ENCODE results near the gene PHF23.
A peak's percentile ranks its signal among the peaks of the same experiment; 100 is the strongest.
"Not testable (repeated sequence)": the region's sequence is repeated elsewhere in the genome, so short reads cannot be mapped to it uniquely, and the experiment has no call there.

Gene PHF23

DNA sequence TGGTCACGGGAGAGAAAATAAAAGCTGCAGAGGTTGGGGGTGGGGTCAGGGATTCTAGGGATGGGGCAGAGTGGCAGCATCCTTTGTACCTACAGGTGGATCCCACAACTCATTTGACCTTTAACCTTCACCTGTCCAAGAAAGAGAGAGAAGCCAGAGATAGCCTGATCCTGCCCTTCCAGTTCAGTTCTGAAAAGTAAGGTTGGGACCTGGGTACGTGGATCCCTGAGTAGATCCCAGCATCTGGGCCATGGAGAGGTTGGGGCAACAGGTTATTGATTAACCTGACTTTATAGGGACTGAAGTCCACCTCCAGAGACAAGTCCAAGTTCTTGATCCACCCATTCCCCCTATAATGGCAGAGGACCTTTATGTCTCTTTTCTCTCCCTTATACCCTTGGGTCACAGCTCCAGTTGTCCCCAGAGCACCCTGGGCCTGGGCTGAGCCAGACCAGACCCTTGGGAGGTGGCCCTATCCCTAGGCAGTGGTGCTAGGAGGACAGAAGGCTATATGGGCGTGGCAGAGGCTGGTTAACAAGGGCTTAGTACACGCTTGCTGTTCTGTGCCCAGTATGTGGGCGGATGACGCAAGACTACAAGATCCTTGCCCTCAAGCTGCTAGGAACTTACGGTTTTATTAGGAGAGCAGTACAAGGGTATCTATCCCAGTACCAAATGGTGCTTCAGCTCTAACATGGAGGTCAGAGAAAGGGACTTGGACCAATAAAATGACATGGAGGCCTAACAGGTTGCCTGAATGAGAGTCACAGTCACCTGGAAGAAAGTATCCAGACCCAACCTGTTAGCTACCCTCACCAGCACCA is 19.7 kb upstream of the PHF23 start:
- DNase-seq (ENCODE audit: low spot score) = no peak

DNA sequence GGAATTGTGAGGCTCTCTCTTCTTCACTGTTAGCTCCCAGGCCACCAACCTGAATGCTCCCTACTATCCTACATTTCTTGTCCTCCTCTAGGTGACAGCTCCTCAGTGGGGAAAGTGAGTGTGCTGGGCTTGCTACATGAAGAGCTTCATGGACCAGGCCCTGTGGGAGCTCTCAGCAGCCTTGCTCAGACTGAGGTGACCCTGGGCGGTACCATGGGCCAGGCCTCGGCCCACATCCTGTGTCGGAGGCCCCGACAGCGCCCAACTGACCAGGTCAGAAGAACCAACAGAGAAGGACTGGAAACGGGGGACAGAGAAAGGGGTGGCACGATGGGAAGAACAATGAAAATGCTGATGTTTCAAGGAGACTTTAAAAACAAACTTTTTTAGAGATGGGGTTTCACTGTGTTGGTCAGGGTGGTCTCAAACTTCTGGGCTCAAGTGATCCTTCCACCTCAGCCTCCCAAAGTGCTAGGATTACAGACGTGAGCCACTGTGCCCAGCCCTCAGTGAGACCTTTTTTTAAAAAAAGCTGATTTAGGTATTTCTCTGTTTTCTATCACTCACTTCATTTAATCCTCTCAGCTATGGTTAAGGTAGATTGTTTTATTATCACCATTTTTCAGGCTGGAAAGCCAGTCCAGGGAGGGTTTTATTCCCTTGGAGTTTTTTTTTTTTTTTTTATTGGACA is 17.7 kb upstream of the PHF23 start:
- no peak for DNase-seq (ENCODE audit: low spot score)

DNA sequence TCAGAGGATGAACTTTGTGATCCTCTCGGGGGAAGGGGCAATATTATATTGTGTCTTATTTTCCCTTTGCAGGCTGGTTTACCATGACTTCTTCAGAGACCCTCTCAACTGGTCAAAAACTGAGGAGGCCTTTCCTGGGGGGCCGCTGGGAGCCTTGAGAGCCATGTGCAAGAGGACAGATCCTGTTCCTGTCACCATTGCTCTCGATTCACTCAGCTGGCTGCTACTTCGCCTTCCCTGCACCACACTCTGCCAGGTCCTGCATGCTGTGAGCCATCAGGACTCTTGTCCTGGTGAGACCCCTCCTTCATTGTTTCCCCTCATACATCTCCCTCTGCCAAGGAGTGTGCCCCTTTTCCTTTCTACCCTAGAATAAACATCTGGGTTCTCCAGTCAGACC is 15.3 kb upstream of the PHF23 start:
- DNase-seq (ENCODE audit: low spot score) = no peak

DNA sequence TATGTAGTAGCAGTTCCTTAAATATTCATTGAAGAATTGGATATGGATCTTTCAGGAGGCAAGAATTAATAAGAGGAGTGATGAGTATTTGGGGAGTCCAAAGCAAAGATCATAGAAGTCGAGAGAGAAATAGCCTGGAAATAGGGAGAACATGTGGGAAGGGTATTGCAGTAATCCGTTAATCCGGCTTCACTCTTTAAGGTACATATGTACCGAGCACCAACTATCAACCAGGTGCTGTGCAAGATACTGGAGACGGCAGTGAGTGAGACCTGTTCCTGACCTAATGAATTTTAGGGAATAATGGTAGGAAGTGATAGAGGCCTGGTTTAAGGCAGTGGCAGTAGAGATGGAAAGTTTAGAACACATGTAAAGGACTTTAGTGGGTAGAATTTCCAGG is 13.8 kb upstream of the PHF23 start:
- no peak for DNase-seq (ENCODE audit: low spot score)

DNA sequence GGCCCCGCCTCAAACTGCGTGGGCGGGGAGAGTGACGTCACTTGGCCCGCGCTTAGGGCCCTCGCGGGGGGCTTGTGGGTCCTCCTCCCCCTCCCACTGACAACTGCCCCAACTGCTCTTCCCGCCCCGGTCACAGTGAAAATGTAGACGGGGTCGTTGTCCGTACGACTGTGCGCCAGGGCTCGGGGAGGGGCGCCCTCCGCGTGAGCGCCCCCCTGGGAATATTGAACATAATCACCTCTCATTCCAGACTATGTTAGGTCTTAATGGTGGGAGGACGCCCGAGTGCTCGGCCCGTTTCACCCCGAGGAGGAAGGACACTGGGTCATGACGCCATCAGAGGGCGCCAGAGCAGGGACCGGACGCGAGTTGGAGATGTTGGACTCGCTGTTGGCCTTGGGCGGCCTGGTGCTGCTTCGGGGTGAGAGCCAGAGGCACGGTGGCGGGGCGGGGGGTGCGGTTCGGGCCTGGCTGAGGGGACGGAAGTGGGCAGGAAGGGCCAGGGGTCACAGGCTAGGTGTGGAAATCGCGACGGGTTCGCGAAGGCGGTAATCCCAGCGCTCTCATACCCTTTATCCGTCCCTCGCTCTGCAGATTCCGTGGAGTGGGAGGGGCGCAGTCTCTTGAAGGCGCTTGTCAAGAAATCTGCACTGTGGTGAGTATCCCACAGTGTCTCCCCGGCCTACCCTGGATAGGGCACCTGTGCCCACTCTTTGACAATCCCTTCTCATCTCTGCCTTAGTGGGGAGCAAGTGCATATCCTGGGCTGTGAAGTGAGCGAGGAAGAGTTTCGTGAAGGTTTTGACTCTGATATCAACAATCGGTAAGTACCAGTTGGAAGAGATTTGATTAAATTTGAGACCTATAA is 13.2 kb upstream of the PHF23 start, which contains the start of gene ELP5:
Gene ELP5 (plus strand): TSS at position 40 of the 868 bp plus-strand sequence. CDS start 336 bp downstream, at position 376.
- peak; percentile 85 for DNase-seq (ENCODE audit: low spot score)

DNA sequence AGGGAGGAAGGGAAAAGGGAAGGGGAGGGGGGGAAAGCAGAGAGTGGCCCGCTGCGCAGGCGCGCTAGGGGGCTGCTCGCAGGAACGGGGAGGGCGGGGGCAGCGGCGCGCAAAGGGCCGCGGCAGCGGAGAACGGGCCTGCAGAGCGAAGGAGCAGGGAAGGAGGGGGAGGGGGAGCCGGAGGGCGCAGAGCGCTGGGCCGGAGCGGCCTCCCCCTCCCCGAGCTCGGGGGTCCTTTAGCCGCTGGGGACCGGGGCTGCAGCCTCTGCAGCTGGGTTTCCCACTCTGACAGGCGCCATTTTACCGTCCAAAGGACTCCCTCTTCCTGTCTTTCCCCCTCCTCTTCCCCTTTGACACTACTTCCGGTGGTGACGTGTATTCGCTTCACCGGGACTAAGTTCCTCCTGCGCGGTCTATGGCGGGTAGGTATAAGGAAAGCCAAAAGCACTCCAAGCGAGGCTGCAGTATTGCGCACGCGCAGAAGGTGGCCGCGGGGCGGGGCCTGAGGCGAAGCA is 12.5 kb upstream of the PHF23 start, which contains the start of gene CTDNEP1:
Gene CTDNEP1 (minus strand): TSS at position 74 of the 515 bp plus-strand sequence. CDS start 438 bp downstream, outside the sequence.
- peak; percentile 90 for DNase-seq (ENCODE audit: low spot score)

DNA sequence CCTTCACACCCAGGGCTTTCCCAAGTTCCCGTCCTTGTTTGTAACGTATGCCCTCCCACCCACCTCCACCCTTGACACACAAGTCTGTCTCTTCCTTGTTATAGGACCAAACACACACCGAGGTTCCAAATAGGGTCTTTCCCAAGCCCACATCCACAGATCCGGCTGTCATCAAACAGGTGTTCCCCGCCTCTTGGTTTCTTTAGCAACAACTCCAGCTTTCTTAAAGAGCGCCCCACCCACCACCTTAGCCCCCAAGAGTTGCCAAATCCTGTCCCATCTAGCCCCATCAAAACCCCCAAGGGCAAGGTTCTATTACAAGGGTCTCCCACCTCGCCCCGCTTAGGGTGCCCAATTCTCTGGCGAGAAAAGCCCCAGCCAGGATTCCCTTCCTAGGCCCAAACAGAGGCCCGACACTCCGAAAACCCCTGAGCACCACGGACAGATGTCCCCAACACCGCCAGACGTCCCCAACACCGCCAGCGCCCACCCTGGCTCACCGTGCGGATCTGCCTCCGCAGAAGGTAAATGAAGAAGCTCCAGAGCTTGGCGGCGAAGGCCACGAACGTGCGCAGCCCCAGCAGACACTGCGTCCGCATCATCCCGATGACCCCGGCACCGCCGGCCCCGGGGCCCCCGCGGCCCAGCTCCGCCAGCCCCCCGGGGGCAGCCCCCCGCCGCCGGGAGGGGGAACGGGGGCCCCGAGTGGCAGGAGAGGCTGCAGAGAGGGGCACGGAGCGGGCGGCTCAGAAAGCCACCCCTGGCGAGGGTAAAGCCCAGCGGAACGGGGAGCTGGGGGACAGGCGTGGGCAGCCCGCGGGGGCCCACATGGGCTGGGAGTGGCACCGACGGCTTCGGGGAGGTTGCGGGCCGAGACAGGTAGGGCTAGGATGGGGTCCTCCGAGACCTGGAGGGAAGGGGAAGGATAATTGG is 11.7 kb upstream of the PHF23 start:
- DNase-seq (ENCODE audit: low spot score) = no peak

DNA sequence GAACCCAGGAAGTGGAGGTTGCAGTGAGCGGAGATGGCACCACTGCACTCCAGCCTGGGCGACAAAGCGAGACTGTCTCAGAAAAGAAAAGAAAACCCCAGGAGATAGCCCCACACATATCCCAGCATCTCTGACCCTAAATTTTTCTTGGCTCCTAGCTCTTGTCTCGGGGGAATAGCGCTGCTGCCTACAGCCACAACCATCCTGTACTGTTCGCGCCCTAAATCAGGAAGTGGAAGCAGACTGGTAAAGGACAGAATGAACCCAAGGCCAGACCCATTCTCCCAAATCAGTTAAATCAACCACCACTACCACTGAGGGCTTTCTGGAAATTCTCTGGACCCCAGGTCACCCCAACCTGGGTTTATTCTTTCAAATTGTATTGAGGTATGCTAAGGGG is 10.6 kb upstream of the PHF23 start:
- DNase-seq (ENCODE audit: low spot score) = no peak

DNA sequence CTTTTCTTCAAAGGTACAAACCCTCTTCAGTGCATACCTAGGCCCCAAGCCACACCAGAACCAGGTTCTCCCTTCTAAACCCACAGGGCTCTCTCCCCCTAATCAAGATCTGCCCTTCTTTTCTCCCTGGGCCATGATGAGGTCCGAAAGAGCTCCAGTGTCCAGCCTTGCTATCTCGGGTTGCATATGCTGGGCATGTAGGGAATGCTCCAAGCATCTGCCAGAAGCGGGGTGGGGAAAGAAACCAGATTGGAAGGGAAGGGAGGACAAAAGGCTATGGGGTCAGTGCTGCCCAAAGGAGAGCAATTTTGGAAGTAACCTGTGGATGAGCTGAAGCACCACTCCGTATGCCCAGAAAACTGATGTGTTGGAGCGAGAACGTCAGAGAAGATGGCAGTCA is 10.0 kb upstream of the PHF23 start:
- DNase-seq (ENCODE audit: low spot score) = no peak

DNA sequence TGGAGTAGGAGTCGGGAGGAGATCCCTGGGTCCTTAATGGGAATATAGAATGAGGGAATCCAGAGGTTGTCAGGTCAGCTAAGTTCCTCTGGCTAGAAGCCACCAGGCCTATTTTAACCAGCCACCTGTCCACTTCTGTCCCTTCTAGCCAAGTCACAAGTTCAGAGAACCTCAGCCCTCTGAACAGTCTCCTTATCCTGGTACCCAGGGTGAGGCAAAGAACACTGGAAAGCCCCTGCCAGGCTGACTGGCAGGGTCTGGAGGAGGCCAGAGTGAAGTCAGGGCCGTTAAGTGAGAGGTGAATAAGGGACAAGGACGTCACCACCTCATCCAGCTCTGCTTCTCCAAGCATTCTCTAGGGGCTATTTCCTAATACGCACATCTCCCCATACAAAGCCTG is 9.5 kb upstream of the PHF23 start:
- no peak for DNase-seq (ENCODE audit: low spot score)

DNA sequence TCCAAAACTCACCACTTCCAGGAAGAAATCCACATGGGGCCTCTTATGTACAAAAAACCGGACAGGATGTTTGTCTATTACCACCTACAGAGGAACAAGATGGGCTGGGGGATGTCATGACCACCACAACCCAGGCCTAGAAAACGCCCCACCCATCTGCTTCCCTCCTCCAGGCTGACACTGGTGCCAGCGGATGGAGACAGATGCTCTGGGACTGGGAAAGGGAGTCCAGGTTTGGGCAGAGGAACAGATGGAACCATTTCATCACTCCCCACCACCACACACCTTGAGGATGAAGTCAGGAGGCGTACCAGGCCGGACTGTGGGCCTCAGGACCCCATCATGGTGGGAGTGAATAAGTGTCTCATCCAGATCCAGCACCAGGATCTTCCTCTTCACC is 7.5 kb upstream of the PHF23 start:
- DNase-seq (ENCODE audit: low spot score) = no peak

DNA sequence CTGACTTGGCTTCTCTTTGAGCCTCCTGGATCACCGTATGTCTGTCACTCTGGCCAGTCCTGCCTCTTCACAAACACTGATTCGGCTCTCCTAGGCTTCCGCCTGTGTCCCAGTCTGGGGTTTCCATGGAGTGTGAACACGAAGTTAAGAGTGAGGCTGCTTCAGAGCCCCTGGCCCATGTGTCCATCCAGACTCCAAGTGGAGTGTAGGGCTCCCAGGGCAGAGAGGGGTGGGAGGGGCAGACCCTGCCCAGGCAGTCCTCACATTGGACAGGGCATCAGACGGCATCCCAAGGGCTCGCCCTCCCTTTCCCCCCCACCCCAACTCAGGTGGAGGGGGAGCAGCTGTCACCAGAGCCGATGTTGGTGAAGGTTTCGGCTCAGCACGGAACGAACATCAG is 4.6 kb upstream of the PHF23 start:
- DNase-seq (ENCODE audit: low spot score) = not testable (repeated sequence)

DNA sequence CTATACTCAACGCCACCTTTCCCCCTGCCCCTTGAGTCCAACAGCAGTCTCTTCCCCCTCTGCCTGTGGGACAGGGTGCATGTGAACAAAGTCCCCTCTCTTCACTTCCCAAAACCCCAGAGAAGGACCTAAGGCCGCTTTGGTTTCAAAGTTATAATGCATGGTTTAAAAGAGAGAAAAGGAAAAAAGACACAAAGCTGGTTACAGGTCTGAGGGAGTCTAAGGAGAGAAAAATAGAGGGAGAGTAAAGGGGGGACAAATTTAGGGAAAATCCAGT is 4.1 kb upstream of the PHF23 start:
- DNase-seq (ENCODE audit: low spot score) = no peak

DNA sequence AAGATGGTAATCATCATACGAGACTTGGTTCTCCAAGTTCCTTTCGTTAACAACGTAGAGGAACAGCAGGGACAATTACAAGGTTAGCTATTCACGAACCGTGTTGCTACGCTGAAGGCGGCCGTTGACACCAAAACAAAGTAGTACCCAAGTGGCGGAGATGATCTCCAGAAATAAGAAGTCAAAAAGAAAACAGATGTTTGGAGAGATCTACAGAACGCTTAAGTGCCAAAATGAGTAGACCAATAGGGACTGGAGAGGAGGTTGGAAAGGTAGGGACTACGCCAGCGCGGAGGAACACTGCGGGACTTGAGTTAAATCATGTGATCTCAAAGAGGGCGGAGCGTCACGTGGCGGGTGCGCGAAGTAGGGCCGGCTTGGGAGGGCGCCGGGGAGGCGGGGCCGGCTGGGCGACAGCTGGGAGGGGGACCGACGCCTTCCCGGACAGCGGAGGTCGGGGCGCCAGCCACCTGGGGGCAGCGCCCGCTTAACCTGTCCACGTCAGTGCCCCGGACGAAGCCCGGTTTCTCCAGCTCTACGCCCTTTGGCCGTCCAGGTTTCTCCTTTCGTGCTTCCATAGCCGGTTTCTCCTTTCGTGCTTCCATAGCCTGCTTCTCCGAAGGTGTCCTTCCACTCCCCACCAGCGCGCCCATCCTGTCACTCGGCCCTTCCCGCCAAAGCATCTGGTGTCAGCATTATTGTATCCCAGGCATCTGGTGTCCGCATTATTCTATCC is 3.6 kb upstream of the PHF23 start:
- DNase-seq (ENCODE audit: low spot score) = peak; percentile 94

DNA sequence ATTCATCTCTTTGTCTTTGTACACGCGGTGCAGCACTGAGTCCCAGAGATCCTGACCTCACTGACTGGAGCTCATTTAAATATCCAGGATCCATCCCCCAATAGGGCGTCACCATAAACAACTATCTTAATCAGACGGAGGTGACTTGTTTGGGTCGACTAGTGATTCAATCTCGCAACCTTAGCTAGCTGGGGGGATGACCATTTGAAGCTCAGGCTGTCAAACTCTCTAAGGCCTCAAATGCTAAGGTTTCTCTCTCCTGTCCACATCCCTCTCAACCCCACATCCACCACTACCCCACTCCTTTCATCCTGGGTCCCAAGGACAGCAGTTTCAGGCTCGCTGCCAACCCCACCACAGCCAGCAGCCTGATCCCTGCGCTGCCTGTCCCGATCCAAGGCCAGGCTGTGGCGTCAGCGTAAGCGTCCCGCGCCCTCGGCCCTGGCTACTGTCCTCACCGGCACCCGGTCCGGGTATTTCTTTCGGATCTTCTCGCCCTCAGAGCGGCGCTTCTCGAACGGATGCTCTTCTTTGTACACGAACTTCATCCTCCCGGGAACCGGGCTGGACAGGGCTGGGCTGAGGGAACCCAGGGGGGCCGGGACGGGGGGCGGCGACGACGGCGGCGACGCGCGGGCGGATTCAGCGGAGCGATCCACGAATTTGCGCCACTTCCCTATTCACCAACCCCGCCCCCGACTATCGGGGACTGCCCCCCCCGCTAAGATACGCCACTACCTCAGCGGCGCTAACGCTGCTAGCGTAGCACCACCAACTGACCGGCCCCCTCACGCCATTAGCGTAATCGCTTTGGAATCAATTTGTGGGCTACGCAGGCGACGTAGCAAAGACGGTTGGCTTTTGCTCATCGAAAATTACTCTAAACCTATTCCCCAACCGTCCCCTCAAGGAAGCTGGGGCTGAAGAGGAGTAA is 2.8 kb upstream of the PHF23 start, which contains the start of gene GABARAP:
Gene GABARAP (minus strand): TSS at position 667 of the 934 bp plus-strand sequence. CDS start 119 bp downstream, at position 548.
- DNase-seq (ENCODE audit: low spot score) = peak; percentile 67

DNA sequence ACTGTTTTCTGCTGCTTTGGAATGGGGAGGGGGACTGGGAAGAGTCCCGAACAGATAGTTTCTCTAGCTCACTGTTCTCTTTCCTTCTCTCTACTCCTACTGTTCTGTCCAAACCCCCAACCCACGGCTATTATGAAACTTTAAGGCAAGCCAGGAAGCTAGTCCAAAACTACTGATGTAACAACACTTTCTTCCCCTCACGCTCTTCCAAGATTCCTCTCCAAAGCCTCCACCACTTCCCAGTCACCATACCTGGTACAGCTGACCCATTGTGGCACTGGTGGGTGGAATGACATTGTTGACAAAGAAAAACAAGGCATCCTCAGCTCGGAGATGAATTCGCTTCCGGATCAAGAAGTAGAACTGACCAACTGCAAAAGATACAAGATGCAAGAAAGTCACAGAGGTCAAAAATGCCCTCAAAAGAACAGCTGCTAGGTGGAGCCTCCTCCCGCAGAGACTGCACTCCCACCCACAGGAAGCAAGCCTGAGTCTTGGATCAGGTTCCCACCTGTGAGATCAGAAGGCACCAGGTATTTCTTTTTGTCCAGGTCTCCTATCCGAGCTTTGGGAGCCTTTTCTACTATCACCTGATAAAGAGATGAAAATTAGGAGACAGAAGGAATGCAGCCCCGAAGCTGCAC is 2.0 kb upstream of the PHF23 start:
- DNase-seq (ENCODE audit: low spot score) = no peak

DNA sequence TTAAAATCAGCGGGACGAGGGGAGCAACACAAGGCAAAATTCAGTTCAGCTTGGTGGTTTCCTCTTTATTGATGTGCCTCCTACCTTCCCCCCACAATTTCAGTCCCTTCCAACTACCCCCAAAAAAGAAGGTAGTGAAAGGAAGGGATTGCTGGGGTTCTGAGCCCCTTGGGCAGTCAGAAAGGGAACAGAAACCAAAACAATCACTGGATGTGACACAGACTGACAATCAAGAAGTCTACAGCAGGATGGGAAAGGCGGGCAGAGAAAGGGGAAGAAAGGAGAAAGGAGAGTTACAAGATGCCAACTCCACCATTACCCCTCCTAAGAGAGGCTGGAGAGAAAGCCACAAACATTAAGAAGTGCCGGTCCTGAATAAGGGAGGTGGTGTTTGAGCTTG is 1.1 kb upstream of the PHF23 start:
- no peak for DNase-seq (ENCODE audit: low spot score)

DNA sequence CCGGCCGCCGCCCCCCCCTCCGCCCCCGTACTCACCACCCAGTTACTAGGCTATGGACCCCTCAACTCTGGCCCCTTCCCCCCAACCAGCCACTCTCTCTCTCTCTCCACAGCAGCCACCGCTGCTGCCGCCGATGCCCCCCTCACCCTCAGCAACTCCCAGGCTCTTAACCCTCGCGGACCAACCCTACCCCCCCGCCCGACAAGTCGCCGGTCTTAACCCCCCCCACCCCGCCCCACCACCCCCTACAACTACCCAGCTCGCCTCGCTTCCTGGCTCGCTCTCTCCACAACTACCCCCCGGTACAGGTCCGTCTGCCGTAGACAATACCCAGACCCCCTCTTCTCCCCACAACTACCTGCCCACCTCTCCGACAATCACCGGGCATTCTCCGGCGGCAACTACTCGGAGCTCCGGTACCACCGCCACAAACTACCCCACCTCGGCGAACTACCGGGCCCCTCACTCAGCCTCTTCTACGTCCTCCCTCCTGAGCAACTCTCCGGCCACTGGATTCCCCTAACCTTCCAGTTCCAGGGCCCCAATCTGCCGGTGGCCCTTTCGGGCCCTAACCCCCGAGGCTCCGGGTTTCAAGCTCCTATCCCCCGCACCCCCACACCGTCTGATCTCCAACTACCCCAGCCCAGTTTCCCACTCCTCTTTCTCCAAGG is 702 bp downstream of the PHF23 start:
- no peak for DNase-seq (ENCODE audit: low spot score)

Data from iPS-NIHi11 (cell line).